Thyroid gland (tissue), 4 donors: ENCODE data around the gene C2CD2L.

Source experiments
- CTCF ChIP-seq, 6 experiments: fragments of 200-600 bp in 3 of 6; fragments of 450-650 bp in 3 of 6; sonication (generic) in 3 of 6; IDR thresholded peaks; one replicate each; pipeline ENCODE4 v1.5.1; 2016 to 2019; ENCODE audit warnings: antibody characterized with exemption in 6 of 6, mild to moderate bottlenecking in 2 of 6, inconsistent platforms in 1 of 6, moderate library complexity in 1 of 6
- POLR2A ChIP-seq, 2 donors: fragments of 450-650 bp; IDR thresholded peaks; one replicate each; pipeline ENCODE4 v1.6.1; 2017; ENCODE audit warnings: antibody characterized with exemption in 2 of 2, mild to moderate bottlenecking in 2 of 2, moderate library complexity in 1 of 2

- TF ChIP-seq CTCF (IDR thresholded peaks at IDR 0.05) (peak; percentile 49 to 81 (median 64)), POLR2A (IDR thresholded peaks at IDR 0.05) (no peak)
Measured at GRCh38 chr11:119144825-119145486, 37.8 kb downstream of the C2CD2L start.
